UCSD-AML1 (cell line): ENCODE measurements around the gene HPN.
A peak's percentile ranks its signal among the peaks of the same experiment; 100 is the strongest.
"Not testable (repeated sequence)": the region's sequence is repeated elsewhere in the genome, so short reads cannot be mapped to it uniquely, and the experiment has no call there.

ENCODE experiments used
- DNase-seq: peaks from one replicate; lab custom pipeline; 2025; ENCODE audit not compliant: unreplicated experiment; lab: John Stamatoyannopoulos, UW

Gene HPN

DNA sequence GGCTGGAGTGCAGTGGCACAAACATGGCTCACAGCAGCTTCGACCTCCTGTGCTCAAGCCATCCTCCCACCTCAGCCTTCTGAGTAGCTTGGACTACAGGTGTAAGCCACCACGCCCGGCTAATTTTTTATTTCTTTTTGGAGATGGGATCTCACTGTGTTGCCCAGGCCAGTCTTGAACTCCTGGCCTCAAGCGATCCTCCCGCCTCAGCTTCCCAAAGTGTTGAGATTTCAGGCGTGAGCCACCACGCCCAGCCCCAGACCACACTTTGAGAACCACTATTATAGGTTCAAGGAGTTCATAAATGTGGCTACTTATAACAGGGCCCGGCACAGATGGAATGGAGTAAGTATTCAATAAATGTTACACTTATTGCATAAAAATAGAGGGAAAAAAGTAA, 14.5 kb upstream of the HPN start:
- DNase-seq: no peak

DNA sequence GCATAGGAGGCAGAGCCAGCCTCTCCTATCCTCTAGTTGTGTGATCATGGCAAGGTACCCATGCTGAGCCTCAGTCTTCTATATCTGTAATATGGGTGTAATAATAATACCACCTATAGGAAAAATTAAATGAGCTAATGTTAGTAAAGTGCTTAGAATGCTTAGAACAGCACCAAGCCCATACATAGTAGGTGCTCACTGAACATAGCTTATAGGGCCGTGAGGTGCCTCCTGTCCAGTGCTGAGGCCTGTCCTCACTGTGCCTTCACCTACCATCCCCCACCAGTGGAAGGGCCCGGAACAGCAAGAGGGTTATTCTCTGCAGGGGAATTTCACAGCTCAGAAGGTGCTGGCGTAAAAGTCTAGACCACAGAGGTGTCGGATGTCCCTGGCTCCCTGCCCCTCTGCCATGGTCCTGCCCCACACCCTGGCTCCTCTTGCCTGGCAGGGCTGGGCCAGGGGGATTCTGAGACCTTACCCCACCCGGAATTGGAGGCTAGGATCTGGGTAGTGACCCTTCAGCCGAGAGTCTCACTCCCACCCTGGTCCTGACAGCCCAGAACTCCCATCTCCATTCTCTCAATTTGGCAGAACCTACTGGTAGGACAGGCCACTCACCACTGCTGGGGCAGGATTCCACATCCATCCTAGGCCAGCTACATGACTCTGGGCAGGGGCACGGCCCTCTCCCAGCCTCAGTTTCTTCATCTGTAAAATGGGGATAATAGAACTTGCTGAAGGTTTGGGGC, 13.5 kb upstream of the HPN start:
- DNase-seq: no peak

DNA sequence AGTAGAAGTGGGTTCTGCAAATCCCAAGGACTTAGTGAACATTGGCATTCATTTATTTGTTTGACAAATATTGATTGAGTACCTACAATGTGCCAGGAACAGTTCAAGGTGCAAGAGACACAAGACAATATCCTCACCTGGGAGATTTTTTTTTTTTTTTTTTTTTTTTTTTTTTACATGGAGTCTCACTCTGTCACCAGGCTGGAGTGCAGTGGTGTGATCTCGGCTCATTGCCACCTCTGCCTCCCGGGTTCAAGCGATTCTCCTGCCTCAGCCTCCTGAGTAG, 13.0 kb upstream of the HPN start:
- DNase-seq: not testable (repeated sequence)

DNA sequence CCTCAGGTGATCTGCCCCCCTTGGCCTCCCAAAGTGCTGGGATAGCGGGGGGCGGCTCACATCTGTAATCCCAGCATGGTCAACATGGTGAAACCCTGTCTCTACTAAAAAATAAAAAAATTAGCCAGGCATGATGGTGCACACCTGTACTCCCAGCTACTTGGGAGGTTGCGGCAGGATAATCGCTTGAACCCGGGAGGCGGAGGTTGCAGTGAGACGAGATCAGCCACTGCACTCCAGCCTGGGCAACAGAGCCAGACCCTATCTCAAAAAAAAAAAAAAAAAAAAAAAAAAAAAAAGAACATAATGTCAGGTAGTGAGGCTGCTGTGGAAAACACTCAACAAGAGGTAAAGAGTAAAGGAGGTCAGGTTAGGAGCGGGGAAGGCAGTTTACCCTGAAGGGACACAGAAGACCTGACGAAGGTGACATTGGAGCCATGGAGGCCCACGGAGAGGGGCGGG, 12.2 kb upstream of the HPN start:
- not testable (repeated sequence) for DNase-seq

DNA sequence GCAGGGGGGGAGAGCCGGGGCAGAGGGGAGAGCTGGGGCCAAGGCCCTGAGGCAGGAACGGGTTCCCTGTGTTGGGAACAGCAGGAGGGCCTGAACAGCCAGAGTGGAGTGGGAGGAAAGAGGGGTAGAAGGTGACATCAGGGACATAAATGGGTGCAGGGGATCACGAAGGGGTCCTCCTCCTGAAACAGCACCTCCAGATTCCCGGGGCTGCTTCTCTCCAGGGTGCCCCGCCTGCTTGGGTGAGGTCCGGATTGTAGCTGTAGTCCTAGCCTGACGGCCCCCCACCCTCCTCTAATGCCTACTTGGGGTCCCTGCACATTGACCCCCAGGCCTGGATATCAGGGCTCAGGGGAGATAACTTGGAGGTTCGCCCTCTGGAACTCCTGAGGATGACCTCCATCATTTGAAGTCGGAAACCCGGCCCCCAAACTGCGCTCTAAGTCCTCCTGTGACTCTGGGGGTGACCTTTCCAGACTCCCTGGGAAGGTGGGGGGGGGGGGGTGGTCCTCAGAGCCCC, 11.7 kb upstream of the HPN start:
- no peak for DNase-seq

DNA sequence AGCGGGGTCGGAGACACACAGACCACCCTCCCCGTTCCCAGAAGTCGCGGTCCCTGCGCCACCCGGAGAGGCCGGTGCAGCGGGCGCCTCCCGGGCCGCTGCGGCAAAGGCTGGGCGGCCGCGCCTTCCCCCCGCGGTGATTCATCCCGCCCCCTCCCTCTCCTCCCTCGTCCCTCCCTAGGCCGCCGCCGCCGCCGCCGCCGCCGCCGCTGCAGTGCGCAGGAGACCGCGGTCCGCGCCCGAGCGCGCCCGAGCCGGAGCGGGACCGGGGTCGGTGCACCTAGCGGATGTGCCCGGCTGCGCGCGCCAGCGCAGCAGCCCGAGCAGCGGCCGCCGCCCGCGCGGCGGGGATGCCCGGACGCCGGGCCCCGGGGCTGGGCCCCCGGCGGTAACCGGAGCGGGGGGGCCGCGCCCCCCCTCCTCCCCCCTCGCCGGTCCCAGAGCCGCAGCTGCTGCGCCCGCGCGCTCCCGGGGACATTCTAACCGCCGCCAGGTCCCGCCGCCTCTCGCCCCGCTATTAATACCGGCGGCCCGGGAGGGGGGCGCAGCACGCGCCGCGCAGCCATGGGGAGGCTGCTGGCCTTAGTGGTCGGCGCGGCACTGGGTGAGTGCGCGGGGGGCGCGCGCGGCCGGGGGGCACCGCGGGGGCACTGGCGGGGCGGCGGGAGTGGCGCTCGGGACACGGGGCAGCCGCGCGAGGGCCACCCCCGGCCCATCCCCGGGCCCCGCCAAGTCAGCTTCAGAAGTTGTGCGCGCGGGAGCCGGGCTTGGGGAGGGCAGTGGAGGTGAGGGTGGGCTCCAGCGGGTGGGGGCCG, 11.1 kb upstream of the HPN start, which contains the start of gene SCN1B:
TSS of gene SCN1B (plus strand) at position 214 of the 815 bp plus-strand sequence. CDS start at position 565, 351 bp downstream.
- DNase-seq: peak; percentile 52

DNA sequence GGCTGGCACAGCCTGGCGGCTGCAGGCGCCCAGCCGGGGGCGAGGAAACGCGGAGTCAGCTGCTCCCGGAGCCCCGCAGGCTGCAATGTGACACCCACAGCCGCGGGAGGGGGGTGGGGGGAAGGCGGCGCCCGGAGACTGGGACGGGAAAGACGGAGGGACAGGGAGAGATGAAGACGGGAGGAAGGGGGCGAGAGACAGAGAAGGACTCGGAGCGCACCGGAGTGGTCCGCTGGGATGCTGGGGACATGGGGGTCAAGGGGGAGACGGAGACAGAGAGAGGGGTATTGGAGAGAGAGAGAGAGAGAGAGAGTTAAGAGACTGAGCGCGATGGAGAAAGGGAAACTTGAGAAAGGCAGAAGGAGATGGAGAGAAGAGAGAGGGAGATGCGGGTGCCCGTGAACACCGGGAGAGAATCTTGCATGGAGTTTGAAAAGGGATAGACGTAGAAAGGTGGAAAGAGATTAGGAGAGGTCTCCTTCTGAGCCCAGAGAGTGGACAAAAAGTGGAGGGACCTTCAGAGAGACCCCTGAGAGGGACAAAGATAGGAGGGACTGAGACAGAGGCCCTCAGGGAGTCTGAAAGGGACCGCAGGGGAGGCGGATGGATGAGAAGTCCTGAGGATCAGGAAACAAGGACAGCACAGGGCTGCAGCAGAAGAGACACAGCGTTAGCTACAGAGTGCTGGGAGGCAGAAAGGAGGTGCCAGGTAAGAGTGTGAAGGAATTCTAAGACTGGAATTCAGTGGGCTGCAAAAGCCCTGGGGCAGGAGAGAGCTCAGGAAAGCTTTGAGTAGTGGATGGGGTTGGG, 10.2 kb upstream of the HPN start:
- no peak for DNase-seq

DNA sequence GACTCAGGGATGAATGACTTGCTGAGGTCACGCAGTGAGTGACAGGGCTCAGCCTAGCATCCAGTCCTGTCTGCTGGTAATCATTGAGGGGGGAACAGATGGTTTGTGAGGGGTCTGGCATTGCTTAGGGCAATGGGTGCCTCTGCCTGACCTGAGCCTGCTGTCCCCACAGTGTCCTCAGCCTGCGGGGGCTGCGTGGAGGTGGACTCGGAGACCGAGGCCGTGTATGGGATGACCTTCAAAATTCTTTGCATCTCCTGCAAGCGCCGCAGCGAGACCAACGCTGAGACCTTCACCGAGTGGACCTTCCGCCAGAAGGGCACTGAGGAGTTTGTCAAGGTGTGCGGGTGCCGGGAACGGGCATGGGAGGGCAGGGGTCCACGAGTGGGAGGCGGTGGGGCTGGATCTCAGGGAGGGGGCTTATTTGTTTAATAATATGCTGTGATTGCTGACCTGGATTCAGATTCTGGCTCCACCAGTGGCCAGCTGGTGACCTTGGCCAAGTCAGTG, 9.1 kb upstream of the HPN start:
- no peak for DNase-seq

DNA sequence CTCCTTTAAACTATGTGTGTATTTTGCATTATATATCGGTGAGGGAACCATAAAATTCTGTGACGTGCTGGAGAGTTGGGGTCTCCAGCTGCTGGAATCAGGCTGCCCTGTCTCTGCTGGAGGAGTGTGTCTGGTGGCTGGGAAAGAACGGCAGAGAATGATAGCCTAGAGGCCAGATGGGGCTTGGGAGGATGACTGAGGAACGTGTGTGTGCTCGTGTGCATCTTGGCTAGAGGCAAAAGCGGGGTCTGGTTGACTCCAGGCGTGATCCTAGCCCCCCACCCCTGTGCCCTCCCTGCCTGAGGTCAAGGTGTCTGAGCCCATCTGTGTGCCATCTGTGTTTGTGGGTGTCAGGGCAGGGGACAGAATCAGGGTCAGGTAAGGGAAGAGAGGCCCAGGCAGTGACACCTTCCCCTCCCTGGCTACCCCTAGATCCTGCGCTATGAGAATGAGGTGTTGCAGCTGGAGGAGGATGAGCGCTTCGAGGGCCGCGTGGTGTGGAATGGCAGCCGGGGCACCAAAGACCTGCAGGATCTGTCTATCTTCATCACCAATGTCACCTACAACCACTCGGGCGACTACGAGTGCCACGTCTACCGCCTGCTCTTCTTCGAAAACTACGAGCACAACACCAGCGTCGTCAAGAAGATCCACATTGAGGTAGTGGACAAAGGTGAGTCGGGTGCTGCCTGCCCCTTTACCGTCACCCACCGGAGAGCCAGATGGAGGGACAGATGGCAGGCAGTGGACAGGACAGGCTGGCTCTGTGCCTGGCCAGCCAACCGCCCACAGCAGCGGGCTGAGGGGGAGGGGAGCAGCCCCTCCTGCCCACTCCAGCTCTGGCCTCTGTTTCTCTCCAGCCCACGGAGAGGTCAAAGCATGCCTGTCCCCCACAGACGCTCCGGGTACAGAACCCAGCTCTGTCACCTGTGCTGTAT, 8.2 kb upstream of the HPN start:
- DNase-seq: no peak

DNA sequence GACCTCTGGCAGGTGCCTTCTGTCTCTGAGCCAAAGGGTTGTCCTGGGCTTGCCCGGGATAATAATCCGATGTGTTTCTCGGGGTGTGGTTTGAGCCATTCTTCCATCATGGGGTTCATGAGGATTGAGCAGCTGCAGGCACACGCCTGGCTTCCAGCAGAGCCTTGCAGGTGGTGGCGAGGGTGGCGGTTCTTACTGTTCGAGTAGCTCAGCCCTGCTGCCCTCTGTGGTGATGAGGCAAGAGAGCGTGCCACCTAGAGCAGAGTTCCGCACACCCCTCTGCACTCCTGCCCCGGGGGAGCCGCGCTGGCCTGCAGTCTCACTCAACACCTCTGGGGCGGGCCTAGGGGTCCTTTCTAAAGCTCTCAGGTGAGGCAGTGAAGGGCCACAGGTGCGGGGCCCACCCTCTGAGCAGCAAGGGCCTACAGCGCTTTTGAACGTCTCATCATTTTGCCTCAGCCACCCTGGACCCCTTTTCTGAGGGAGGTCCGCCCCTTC, 7.5 kb upstream of the HPN start:
- DNase-seq: no peak

DNA sequence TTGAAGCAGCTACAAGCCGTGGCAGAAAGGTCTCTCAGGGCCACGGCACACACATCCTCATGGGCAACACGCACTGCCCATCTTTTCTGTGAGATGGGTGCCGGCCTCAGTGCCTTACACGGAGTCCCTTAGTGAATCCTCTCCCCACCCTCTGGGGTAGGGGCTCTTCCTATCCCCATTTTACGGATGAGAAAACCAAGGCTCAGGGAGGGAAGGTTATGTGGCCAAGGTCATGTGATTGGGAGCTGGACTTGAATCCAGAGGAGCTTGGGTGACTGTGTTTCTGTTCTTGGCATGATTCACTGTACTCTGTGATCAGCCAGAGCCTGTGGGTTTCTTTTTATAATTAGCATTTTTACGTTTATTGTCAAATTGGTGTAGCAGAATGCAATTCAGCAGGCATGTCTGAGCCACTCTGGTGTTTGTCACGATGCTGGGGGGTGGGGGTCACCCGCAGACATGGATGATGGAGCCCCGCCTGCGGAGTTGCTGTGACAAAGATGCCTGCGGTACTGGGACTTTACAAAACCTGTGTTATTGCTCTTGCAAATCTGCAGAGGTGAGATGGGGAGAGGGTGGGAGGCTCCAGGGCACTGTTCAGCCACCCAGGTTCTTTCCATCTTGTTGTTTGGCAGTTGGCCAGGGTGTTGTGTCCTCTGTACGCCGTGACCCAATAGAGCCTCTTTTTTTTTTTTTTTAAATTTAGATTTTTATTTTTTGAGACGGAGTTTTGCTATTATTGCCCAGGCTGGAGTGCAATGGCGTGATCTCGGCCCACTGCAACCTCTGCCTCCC, 6.7 kb upstream of the HPN start:
- DNase-seq: no peak

DNA sequence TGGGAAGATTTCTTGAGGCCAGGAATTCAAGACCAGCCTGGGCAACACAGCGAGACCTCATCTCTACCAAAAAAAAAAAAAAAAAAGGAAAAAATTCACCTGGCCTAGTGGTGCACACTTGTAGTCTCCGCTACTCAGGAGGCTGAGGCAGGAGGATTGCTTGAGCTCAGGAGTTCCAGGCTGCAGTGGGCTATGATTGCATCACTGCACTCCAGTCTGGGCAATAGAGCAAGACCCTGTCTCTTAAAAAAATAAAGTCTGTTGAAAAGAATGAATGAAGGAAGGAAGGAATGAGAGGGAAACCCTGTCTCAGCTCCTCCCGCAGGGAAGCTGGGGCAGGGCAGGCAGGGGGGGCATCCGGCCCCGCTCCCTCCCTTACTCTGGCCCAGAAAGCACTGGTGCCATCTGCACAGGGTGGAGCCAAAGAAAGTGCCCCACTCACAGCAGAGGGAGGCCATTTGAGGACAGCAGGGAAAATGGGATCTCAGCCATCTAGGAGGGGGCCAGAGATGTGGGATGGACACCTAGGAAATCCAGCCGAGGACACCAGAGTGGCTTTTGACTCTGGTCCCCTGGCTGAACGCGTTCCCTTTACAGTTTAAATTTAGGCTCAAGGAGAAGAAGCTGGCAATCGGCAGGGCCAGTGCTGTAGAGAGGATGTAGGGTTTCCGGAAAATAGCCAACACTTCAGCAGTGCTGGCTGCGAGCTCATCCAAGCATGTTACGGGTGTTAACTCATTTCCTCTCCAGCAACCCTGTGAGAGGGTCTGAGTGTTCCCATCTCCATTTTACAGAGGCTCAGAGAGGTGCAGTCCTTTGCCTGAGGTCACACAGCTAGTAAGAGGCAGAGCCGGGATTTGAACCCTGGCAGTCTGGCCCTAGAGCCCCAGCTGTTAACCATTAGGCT, 3.6 kb upstream of the HPN start:
- peak; percentile 74 for DNase-seq

DNA sequence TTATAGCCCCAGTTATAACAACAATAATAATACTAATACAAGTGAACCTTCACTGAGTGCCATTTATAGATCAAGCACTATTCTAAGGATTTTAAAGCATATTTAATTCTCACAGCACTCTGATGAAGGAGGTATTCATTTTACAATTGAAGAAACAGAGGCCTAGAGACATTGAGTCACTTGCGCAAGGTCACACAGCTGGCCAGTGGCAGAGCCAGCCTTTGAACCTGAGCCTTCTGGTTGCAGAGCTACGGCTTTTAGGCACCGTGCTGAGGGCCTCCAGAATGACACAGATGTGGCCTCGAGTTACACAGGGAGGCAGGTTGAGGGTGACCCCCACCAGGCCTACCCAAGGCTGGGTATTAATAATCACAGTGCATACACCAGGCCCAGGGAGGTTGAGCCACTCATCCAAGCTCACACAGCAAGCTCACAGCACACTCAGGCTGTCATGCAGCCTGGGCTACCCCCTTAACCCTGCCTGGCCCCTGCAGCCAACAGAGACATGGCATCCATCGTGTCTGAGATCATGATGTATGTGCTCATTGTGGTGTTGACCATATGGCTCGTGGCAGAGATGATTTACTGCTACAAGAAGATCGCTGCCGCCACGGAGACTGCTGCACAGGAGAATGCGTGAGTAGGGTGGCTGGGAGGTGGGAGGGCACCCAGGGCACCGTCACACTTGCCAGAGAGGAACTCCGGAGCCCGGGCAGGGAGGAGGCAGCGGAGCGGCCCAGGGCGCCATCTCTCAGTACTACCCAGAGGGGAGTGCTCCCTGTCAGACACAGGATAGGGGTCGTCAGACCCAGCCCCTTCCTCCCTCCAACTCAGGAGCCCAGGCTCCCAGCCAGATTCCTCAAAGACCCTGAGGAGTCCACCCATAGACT, 2.7 kb upstream of the HPN start:
- no peak for DNase-seq

DNA sequence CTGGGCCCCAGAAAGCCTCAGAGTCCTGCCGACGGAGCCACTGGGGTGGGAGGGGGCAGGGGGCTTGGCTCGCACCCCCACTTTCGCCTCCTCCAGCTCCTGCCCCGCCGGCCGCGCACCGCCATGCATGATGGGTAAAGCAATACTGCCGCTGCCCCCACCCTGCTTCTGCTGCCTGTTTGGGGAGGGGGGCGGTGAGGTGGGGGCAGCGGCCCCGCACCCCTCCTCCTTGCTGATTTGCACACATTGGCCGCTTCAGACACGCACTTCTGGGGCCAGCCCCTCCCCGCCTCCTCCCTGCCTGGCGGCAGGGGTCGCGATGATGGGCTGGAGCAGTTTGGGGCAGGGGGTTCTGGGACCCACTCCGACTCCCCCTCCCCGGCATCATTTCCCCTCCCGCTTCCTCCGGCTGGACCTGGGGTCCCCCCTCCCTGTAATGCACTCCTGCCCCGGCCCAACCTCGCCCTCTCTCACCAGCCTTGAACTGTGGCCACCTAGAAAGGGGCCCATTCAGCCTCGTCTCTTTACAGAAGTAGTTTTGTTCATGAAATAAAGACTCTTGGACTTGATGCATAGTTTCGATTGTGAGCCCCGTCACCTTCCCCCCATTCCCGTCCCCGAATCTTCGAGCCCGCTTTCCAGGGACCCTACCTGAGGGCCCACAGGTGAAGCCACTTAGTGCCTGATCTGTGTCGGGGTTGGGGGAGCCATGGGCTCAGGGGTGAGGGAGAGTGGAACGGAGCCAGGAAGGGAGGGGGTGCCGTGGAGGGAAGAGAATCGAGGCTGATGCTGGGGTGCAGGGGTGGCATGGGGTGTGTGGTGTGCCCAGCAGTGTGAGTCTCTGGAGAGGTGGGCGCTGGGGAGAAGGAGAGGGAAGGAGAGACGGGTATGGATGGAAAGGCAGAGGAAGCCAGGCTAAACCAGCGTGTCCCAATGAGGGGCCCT, 1.4 kb upstream of the HPN start:
- no peak for DNase-seq

DNA sequence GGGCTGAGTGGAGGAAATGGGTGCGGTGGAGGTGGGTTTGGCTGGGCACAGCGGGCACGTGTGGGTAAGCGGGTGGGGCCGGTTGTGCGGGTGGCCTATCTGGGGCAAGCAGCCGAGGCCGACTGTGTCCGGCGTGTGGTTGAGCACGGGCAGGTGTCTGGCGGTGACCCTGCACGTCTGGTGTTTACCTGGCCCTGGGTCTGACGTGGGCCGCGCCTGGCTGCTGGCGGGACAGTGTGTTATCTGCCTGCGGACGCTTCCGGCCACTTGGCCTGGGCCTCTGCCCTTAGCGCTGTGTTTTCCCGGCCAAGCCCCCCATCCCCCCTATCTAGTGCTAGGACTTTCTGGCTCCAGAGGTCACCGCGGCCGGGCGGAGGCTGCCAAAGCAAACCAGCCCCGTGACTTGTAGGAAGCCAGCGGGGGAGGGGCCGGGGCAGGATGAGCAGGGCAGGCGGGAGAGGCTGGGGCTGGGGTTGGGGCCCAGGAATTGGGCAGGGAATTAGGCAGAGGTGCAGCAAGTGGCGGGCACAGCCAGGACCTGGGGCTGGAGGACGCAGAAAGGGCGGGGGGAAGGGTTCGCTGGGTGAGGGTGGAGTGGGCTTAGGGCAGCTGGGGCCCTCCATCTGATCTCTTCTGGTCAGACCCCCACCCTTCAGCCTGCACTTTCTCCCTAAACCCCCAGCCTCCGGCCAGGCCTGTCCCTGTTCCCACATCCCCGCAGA, 534 bp upstream of the HPN start:
- peak; percentile 71 for DNase-seq
